Prostate gland (tissue), 2 donors: ENCODE measurements around the gene RET. TPM values are rescaled to one million over a fixed set of nuclear protein-coding genes. Genes with fewer than 3 reads are reported as not detected.

Experiments
- DNase-seq: peaks from one replicate; pipeline ENCODE4 v3.0.0-alpha.2; 2019; ENCODE audit warnings: low spot score
- H3K27ac ChIP-seq, 2 donors: fragments of 200-600 bp; sonication (generic); 2 replicates each; pipeline ENCODE4 v1.5.1; 2017 to 2019
- H3K27me3 ChIP-seq: fragments of 200-600 bp; sonication (generic); replicated peaks from 2 replicates; pipeline ENCODE4 v1.5.1; 2019; ENCODE audit not compliant: insufficient read depth
- H3K36me3 ChIP-seq, 2 donors: fragments of 200-600 bp; sonication (generic); 1 replicate in 1 of 2; 2 replicates in 1 of 2; pipeline versions ENCODE4 v1.5.1 to v1.8.1; 2017 to 2019
- H3K4me1 ChIP-seq: fragments of 200-600 bp; sonication (generic); replicated peaks from 2 replicates; pipeline ENCODE4 v1.5.1; 2019
- H3K4me3 ChIP-seq, 2 donors: fragments of 200-600 bp; sonication (generic); 2 replicates each; pipeline ENCODE4 v1.5.1; 2017 to 2019
- H3K9me3 ChIP-seq: fragments of 200-600 bp; sonication (generic); 2 replicates; pipeline ENCODE4 v1.5.1; 2017
- POLR2A ChIP-seq: fragments of 450-650 bp; IDR thresholded peaks from one replicate; pipeline ENCODE4 v1.6.1; 2016; ENCODE audit warnings: antibody characterized with exemption, mild to moderate bottlenecking
- POLR2AphosphoS5 ChIP-seq: sonication (generic); formaldehyde crosslinking; IDR thresholded peaks from one replicate; pipeline ENCODE4 v1.6.1; 2017; ENCODE audit warnings: antibody characterized with exemption
- WGBS: methylation state at CpG from one replicate; pipeline ENCODE4 v1.1.5; 2018; 5-methylcytosine and 5-hydroxymethylcytosine counted together
- intact Hi-C: fragments of 100-400 bp; cut with DNase I; formaldehyde crosslinking; loops from one replicate; pipeline ENCODE4 v1.14.2; 2022
- total RNA-seq, 2 donors: library from RNA; depleted of rRNA; stranded (reverse); fragments of >200 nt; gene quantifications; one replicate each; pipeline ENCODE4 v1.1.0, GENCODE V29; 2016
- TF ChIP-seq, protein P1 (sequence below), 4 experiments: fragments of 200-600 bp in 2 of 4; fragments of 450-650 bp in 2 of 4; sonication (generic) in 2 of 4; IDR thresholded peaks; 1 replicate in 3 of 4; 2 replicates in 1 of 4; pipeline ENCODE4 v1.5.1; 2016 to 2019; ENCODE audit warnings: antibody characterized with exemption in 4 of 4, mild to moderate bottlenecking in 2 of 4, moderate library complexity in 2 of 4

Gene RET
- total RNA-seq, 2 donors from 2014 or later: 3.6 to 8.7 TPM

GRCh38 chr10:43086321-43086942 is 9.6 kb downstream of the RET start:
- H3K4me1 ChIP-seq: no peaks in the 10 kb centered on the region
- TF ChIP-seq, protein P1, sequence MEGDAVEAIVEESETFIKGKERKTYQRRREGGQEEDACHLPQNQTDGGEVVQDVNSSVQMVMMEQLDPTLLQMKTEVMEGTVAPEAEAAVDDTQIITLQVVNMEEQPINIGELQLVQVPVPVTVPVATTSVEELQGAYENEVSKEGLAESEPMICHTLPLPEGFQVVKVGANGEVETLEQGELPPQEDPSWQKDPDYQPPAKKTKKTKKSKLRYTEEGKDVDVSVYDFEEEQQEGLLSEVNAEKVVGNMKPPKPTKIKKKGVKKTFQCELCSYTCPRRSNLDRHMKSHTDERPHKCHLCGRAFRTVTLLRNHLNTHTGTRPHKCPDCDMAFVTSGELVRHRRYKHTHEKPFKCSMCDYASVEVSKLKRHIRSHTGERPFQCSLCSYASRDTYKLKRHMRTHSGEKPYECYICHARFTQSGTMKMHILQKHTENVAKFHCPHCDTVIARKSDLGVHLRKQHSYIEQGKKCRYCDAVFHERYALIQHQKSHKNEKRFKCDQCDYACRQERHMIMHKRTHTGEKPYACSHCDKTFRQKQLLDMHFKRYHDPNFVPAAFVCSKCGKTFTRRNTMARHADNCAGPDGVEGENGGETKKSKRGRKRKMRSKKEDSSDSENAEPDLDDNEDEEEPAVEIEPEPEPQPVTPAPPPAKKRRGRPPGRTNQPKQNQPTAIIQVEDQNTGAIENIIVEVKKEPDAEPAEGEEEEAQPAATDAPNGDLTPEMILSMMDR (IDR thresholded peaks at IDR 0.05): no peak
- H3K27me3 ChIP-seq: no peaks in the 10 kb centered on the region
- H3K9me3 ChIP-seq: no peaks in the 10 kb centered on the region
- intact Hi-C loops: no loop called here
- 92% methylated on average over 7 of the region's 7 CpGs for WGBS
- no peak for DNase-seq
- H3K4me3 ChIP-seq: no peak overlapping the region
- no peak overlapping the region for H3K27ac ChIP-seq
- H3K36me3 ChIP-seq: no peaks in the 10 kb centered on the region

DNA sequence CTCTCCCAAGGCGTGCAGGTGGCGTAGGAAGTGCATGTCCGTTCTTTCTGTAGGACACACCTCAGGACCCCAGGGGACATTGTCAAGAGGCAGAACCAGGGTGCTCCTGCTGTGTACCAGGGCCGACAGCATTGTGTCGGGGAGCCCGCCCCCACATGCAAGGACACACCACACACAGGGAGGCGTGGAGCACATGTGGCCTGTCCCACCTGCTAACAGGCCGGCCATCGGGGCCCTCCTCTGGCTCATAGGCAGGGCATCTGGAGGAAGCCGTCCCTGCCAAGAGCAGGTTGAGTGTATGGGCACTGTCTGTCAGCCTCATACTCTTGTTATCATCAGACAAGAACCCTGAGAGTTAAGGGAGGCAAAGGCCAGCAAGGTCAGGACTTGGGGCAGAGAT is 12.7 kb downstream of the RET start:
- DNase-seq: no peak
- intact Hi-C loops: no loop called here
- Histone ChIP-seq H3K4me1 (no peaks in the 10 kb centered on the region), H3K36me3 (no peaks in the 10 kb centered on the region), H3K4me3 (no peak overlapping the region), H3K27me3 (no peaks in the 10 kb centered on the region), H3K9me3 (no peaks in the 10 kb centered on the region), H3K27ac (no peak overlapping the region)
- 97% methylated on average over 10 of the region's 10 CpGs for WGBS
- TF ChIP-seq, protein P1 (IDR thresholded peaks at IDR 0.05): no peak
- TF ChIP-seq POLR2AphosphoS5 (no peak), POLR2A (no peak)

DNA sequence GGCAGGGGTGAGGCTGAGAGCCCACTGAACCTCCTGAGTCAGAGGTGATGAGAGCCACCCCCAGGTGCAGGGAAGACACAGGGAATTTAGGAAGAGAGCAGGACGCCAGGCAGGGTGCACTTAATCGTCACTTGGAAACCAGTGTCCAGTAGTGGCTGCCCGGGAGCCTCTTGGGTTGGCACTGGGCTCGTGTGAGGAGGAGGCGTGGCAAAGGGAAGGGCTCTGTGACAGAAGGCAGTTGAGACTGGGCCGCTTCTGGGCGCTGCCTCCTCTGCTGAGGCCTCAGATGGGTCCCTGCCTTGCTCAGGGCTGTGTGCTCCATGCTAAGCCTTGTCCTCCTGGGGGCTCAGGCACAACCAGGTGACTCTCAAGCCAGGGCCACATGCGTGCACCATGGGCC is 13.3 kb downstream of the RET start:
- H3K4me3 ChIP-seq: no peak overlapping the region
- no peaks in the 10 kb centered on the region for H3K4me1 ChIP-seq
- no peaks in the 10 kb centered on the region for H3K9me3 ChIP-seq
- TF ChIP-seq POLR2A (no peak), POLR2AphosphoS5 (no peak)
- TF ChIP-seq, protein P1 (IDR thresholded peaks at IDR 0.05): no peak
- intact Hi-C loops: no loop called here
- H3K36me3 ChIP-seq: no peaks in the 10 kb centered on the region
- WGBS: 70% methylated on average over 8 of the region's 8 CpGs
- no peaks in the 10 kb centered on the region for H3K27me3 ChIP-seq
- no peak overlapping the region for H3K27ac ChIP-seq
- no peak for DNase-seq

DNA sequence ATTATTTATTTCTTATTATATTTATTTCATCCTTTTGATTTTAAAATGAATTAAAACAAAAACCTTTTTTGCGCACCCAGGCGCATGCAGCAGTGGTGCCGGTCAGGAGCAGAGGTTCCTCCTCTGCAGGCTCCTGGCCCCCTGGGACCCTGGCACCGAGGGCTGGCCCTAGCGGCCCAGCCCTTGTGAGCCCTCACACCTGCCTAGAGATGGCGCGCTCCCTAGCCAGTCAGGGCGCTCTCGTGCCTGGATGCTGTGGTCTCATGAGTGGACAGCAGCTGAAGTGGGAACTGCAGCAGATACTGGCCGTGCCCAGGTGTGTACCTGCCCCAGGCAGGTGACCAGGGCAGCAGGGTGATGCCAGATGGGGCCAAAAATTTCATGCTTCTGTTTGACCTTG is 13.8 kb downstream of the RET start:
- Histone ChIP-seq H3K27ac (no peak overlapping the region), H3K4me3 (no peak overlapping the region), H3K27me3 (no peaks in the 10 kb centered on the region), H3K4me1 (no peaks in the 10 kb centered on the region), H3K36me3 (no peaks in the 10 kb centered on the region), H3K9me3 (no peaks in the 10 kb centered on the region)
- intact Hi-C loops: no loop called here
- no peak for DNase-seq
- 84% methylated on average over 10 of the region's 10 CpGs for WGBS
- TF ChIP-seq POLR2A: no peak
- TF ChIP-seq POLR2AphosphoS5: no peak

DNA sequence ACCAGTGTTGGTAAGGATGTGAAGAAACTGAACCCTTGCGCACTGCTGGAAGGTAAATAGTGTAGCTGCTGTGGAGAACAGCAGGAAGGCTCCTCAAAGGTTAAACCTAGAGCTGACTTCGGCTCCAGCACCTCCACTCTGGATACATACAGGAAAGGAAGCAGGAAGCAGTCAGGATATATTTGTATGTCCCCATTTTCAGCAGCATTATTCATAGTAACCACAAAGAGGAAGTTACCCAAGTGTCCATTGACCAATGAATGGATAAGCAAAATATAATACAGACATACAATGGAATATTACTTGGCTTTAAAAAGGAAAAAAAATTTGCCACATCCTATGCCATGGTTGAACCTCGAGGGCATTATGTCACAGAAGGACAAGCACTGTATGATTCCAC is 15.0 kb downstream of the RET start:
- no peak for TF ChIP-seq POLR2A
- no peak for TF ChIP-seq POLR2AphosphoS5
- TF ChIP-seq, protein P1 (IDR thresholded peaks at IDR 0.05): no peak
- intact Hi-C loops: no loop called here
- 72% methylated on average over 3 of the region's 3 CpGs for WGBS
- Histone ChIP-seq H3K4me1 (no peaks in the 10 kb centered on the region), H3K27me3 (no peaks in the 10 kb centered on the region), H3K36me3 (no peaks in the 10 kb centered on the region), H3K9me3 (no peaks in the 10 kb centered on the region), H3K27ac (no peak overlapping the region), H3K4me3 (no peak overlapping the region)
- DNase-seq: no peak
